K562 treated with DMSO at 1 percent for 12 hours (cell line): ENCODE data around the gene CEBPG. TPM values are rescaled to one million over a fixed set of nuclear protein-coding genes. Genes with fewer than 3 reads are reported as not detected.

ENCODE experiments used
- total RNA-seq: library from RNA; unstranded; fragments of 300-600 nt; gene quantifications from 2 replicates; pipeline ENCODE4 v1.2.3, GENCODE V29; 2022; ENCODE audit not compliant: insufficient read depth

CEBPG gene
- total RNA-seq = 27.1 and 58.6 TPM in 2 replicates

DNA sequence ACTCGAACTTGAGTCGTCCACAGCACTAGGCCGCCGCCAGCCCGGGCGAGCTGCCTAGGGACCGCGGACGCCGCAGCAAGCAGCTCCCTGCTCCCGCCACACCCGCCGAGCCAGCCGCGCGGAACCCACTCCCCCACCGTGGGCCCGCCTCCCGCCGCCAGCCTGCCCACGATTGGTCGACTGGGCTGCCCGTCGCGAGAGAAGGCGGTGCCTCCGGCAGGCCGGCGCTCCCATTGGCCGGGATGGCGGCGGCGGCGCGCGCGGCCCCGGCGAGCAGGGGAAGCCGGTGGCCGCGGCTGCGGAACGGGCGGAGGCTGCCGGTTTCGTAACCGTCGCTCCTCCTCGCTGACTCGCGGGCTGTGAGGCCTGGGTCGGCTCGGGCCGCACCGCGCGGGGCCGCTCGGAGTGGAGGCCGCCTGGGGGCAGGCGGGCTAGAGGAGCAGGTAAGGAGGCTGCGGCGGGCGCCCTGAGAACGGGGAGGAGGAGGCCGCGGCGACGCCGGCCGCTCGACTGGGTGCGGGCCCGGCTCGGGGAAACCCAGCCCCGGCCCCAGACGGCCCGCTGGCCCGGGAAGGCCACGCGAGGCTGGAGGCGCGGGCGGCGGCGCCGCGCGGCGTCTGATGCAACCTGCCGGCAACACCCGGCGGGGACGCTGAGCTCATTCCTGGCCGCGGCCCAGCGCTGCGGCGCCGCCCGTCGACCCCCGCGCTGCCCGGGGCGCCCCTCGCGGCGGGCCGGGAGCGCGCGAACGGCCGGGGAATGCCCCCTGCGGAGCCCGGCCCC lies at the start of gene CEBPG:
TSS of gene CEBPG (plus strand) at position 257 of the 783 bp plus-strand sequence. CDS start 5,531 bp downstream, outside the sequence.

Other genes starting within 250 kb of the CEBPG start
- gene WDR88, start 241.6 kb upstream of the CEBPG start, total RNA-seq = not detected in 2 replicates
- gene LRP3, start 179.4 kb upstream of the CEBPG start, total RNA-seq = not detected in 2 replicates
- not detected in 2 replicates for gene SLC7A10, start 147.9 kb upstream of the CEBPG start, total RNA-seq
- 1.00 and 1.1 TPM in 2 replicates for gene CEBPA, start 71.2 kb upstream of the CEBPG start, total RNA-seq
- gene PEPD, start 148.1 kb downstream of the CEBPG start, total RNA-seq = 50.0 and 58.1 TPM in 2 replicates
- not detected in 2 replicates for gene CHST8, start 248.2 kb downstream of the CEBPG start, total RNA-seq